Measurements from ENCODE around the gene DMD.

Gene DMD

DNA sequence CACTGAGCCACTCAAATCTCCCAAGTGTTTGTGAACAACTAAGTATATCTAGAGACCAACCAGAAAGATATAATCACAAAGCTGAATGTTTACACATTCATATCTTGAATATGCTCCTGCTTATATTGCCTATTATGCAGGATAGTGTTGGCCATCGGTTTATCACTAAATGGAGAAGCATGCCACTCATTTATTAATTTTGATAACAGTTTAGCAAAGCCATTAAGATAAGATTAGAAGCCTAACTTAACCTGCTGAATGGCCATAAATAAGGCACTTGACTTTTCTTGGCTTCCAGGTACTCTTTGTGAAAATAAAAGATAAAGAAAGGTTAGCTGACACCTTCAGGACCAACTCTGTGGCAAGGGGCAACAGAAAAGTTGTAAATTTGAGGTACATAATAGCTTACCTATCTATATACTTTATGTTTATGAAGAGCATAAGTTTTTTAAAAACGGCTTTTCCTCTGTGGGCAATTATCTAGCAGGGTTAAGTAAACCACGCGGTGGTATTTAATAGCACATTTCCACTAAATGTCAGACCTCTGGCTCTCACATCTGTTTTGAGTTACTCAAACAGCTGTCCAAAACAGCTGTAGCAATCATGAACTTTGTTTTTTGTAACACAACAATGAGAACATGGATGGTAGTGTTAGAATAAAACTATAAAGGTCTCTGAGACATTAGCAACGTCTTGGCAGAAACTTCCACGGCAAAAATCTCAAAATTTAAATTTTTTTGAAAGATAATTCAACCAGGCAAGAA lies 2080.7 kb downstream of the DMD start:
- DNase-seq, result no peak

DNA sequence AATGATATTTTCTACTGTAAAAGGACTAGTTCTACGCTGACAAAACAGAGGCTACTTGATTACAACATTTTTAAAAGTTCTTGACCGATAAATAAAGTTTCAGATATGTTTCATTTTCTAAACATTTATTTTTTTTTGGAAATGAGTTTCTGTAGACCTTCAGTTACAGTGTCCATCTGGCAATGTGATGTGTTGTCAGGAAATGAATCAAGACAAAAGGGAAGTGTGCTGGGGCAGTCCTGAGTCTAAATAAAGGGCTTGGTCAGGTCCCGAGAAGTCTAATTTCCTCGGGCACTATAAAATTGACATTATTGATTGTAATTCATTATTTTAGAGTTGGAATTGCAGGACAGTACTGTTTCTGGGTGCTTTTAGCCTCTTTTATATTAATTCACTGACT lies 2082.5 kb downstream of the DMD start:
- DNase-seq, result peak; percentile 7 to 18

DNA sequence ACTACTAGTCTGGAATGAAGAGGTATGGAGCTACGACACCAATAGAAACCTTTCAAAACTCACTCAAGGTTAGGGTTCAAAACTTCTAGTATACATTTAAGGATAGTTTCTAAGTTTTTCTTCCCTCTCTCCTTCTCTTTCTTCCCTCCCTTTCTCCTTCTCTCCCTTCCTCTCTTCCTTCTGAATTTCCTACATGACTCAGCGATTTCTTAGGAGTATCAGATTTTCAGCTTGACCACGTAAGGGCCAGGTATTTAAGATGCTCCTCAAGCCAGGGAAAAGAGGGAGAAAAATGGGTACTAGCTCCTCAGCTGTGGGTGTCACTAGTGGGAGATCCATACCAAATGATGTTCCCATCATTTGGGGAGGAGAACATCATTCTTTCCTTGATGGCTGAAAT lies 2083.6 kb downstream of the DMD start:
- DNase-seq, result no peak

- DNase-seq, result no peak
Observed at GRCh38 chrX:31126205-31126604, 2085.1 kb downstream of the DMD start.

DNA sequence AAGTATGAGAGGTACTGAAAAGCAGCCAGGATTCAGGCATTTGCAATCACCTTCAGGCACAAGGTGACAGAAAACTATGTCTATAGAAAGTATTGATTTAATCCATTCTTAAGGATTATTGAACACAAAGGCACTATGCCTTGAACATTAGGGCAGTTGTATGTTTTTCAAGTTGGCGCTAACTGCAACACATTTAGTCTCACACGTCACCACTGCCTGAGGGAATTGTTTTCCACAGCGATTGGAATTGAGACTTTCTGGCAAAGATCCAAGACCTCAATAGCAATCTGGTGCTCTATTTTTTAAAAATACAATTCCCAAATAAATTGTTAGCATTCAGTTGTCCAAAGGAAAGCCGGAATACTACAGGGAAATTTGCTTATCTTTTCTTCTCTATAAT lies 2086.8 kb downstream of the DMD start:
- no peak for DNase-seq

DNA sequence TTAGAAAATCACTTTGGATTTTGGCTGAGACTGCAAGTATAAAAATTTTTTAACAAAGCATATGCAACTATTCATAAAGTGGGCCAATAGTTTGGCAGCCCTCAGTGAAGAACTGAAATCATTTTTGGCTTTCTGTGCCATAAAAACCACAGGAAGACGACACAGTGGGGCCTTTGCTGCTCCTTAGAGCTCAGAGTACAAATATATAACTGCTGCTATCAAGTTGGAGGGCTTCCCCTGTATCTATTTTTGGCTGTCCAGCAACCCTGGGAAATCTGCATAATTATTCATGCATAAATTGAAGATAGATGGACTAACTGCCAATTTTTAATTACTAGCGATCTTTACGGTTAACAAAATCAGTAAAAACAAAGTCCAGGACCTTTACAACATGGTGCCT lies 2088.0 kb downstream of the DMD start:
- no peak for DNase-seq

- DNase-seq, result no peak
Observed at GRCh38 chrX:31117266-31117665, 2094.1 kb downstream of the DMD start.

DNA sequence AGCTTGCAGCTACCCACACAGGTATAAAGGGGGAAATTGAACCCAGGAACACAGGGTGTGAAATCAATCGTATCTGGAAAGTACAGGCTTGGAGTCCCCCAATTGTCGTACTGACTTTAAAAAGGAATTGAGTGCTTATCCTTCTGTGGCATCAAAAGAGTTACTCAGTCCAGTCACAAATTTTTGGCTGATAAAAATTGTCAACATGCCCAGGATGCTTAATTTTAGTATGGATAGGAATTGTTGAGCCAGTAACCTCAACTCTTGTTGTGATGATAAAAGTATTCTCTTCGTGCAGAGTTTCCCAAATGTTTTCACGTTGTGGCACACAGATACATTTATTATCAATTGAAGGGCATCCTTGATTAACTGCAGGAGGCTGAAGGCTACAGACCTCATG lies 2096.0 kb downstream of the DMD start:
- no peak for DNase-seq

GRCh38 chrX:31114858-31115257 lies 2096.5 kb downstream of the DMD start:
- DNase-seq, result no peak

DNA sequence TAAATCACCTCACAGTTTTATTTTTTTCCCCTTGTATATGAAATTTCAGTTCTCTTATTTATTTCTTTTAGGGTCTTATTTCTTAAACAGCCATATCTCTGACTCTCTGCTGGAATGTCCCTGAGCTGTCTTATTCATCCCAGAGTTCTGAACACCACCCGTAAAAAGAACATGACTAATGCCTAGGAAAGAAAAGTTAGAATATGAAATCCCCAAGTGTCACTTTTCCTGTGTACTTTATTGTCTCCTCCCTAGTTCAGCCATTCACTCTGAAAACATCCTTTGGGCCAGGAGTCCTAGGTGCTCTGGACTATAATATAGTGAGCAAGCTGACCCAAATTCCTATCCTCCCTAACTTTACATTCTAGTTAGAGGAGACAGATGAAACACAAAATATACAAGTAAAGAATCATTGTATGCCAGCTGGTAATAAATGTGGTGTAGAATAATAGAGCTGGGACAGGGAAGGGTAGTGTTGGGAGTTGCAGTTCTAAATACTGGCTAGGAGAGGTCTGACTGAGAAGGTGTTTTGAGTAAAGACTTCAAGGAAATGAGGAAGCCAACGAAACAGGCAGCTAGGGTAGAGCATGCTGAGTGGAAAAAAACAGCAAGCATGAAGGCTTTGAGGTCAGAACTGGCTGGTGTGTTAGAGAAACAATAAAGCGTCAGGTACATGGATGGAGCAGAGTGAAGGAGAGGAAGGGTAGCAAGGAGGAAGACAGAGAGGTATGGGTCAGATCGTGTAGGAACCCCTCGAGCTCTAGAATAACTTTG lies 2098.9 kb downstream of the DMD start:
- no peak for DNase-seq

- no peak for DNase-seq
Observed at GRCh38 chrX:31110657-31111056, 2100.7 kb downstream of the DMD start.

- DNase-seq, result peak; percentile 0 to 20
Observed at GRCh38 chrX:31099536-31100090, 2111.7 kb downstream of the DMD start.

DNA sequence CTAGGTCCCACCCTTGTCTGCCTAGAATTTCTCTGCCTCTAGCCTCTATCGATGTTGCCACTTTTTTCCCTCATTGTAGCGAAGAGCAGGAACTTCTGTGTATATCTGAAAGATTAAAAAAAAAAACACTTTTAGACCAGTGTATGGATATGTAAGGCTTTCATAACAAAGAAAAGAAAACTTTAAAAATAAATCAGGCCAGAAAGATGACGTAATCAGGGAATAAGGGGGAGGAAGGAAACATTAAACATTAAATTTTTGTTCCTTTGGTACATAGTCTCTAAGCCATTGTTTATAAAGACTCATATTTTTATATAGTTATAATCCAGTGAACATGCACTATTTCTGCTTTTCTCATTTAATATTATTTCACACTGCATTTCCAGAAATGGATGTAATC lies 2113.3 kb downstream of the DMD start:
- DNase-seq, result no peak

- DNase-seq, result no peak
Observed at GRCh38 chrX:31093639-31093975, 2117.7 kb downstream of the DMD start.

DNA sequence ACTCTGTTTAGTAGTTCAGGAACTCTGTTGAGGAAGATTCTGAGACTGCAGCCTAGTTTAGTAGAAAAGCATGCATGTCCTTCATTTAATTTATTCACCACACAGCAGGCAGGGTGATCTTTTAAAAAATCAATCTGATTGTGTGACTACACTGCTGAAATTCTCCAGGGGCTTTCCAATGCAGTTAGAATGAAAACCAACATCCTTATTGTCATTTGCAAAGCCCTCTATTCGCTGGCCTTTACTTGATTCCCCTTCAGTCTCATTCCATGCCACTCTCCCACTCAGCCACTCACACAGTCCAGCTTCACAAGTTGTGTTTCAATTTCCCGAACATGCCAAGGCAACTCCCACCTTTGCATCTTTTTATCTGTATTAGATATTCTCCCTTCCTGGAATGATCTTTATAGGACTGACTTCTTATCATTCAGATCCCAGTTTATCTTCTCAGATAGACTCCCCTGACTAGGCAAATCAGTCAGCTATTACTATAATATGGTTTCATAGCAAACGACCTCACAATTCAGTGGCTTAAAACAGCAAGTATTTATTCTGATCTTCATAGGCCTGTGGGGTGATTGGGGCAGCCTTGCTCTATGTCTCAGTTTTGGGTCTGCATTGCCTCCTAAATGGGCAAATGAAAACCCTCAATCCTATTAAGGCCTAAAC lies 2118.2 kb downstream of the DMD start:
- DNase-seq, result no peak

DNA sequence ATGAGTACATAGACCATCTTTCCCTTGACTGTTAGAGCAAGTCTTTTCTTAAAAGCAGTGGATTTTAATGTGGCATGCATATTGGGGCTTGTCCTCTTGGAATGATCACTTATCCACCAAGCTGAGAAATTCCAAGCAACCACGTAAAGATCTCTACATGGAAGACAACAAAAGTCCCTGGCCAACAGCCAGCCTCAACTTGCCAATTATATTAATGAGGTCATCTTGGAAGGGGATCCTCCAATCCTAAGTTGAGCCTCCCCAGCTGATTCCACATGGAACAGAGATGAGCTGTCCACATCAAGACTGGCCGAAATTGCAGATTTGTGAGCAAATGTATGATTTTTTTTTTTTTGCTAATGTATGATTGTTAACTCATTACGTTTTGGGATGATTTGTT lies 2118.9 kb downstream of the DMD start:
- DNase-seq, result no peak

- DNase-seq, result no peak
Observed at GRCh38 chrX:31091819-31092218, 2119.5 kb downstream of the DMD start.

DNA sequence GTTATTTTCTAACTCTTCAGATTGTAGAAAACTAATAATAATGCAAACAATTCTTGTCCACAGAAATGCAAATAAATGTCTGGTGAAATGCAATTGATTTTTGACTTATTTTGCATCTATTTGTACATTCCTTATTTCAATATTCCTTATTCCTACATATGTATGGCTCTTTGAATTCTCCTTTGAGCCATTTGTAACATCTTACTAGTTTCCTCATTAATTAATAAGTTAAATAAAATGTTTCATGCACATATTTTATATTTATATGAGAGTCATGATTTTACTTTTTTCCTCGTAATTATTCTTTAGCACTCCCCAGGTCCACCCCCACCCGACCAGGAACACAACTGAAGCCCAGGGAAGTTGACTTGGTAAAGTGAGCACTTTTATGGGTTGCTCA lies 2136.8 kb downstream of the DMD start:
- no peak for DNase-seq

- no peak for DNase-seq
Observed at GRCh38 chrX:31071725-31072124, 2139.6 kb downstream of the DMD start, which contains the start of gene FTHL17. Gene FTHL17, minus strand, starts transcription at chrX:31072041. Its CDS starts 88 bp downstream, at chrX:31071953.

GRCh38 chrX:31071262-31071661 lies 2140.1 kb downstream of the DMD start:
- DNase-seq, result no peak

GRCh38 chrX:31070057-31070468 lies 2141.3 kb downstream of the DMD start:
- no peak for DNase-seq

Data from inflammatory macrophage treated with lipopolysaccharide for 1 hour (primary cell).